GM23338 (cell line): ENCODE data around the gene IL17C. TPM values are rescaled to one million over a fixed set of nuclear protein-coding genes. Genes with fewer than 3 reads are reported as not detected.
A peak's percentile ranks its signal among the peaks of the same experiment; 100 is the strongest.

ENCODE experiments used
- ATAC-seq: fragments of 200-7000 bp; cut with Tn5 transposase; 3 replicates; pipeline ENCODE4 v1.9.1; 2020
- DNase-seq: peaks from one replicate; pipeline ENCODE4 v3.0.0-alpha.2; 2015; ENCODE audit warnings: low spot score
- H2AFZ ChIP-seq: fragments of 200-600 bp; sonication (generic); 2 replicates; pipeline ENCODE4 v1.8.0; 2016; ENCODE audit warnings: antibody characterized with exemption, mild to moderate bottlenecking, moderate library complexity
- H3F3A ChIP-seq: fragments of 200-600 bp; sonication (generic); replicated peaks from 2 replicates; pipeline ENCODE4 v1.8.0; 2017; ENCODE audit warnings: antibody characterized with exemption, mixed run types, low read depth
- H3K27ac ChIP-seq: fragments of 200-600 bp; sonication (generic); 2 replicates; pipeline ENCODE4 v1.6.1; 2016; ENCODE audit warnings: low read depth
- H3K27me3 ChIP-seq: fragments of 200-600 bp; sonication (generic); 2 replicates; pipeline ENCODE4 v1.8.0; 2016; ENCODE audit warnings: mild to moderate bottlenecking, mixed run types, moderate library complexity; ENCODE audit not compliant: insufficient read depth
- H3K36me3 ChIP-seq: fragments of 200-600 bp; sonication (generic); 2 replicates; pipeline ENCODE4 v1.8.0; 2016; ENCODE audit warnings: mild to moderate bottlenecking; ENCODE audit not compliant: insufficient read depth
- H3K4me1 ChIP-seq: fragments of 200-600 bp; sonication (generic); 2 replicates; pipeline ENCODE4 v1.8.0; 2016; ENCODE audit warnings: mild to moderate bottlenecking, moderate library complexity; ENCODE audit not compliant: insufficient read depth
- H3K4me2 ChIP-seq: fragments of 200-600 bp; sonication (generic); 2 replicates; pipeline ENCODE4 v1.7.1; 2017; ENCODE audit warnings: mixed run types
- H3K4me3 ChIP-seq: fragments of 200-600 bp; sonication (generic); 2 replicates; pipeline ENCODE4 v1.6.1; 2016; ENCODE audit warnings: mixed run types
- H3K79me2 ChIP-seq: fragments of 200-600 bp; sonication (generic); replicated peaks from 2 replicates; pipeline ENCODE4 v1.8.0; 2017; ENCODE audit warnings: mild to moderate bottlenecking; ENCODE audit not compliant: insufficient read depth
- H3K9me2 ChIP-seq: fragments of 200-600 bp; sonication (generic); 2 replicates; pipeline ENCODE4 v1.8.0; 2017; ENCODE audit not compliant: insufficient read depth
- H4K20me1 ChIP-seq: fragments of 200-600 bp; sonication (generic); replicated peaks from 2 replicates; pipeline ENCODE4 v1.8.0; 2017; ENCODE audit warnings: mild to moderate bottlenecking; ENCODE audit not compliant: insufficient read depth
- H3K27ac Mint-ChIP-seq: 2 replicates; pipeline ENCODE4 v1.8.0; 2020; ENCODE audit warnings: inconsistent platforms, mild to moderate bottlenecking, moderate library complexity, mixed read lengths
- H3K27me3 Mint-ChIP-seq: 3 replicates; pipeline ENCODE4 v1.8.0; 2022; ENCODE audit warnings: low read depth, mild to moderate bottlenecking, moderate library complexity, mixed read lengths, inconsistent platforms; ENCODE audit not compliant: insufficient read depth, poor library complexity
- H3K36me3 Mint-ChIP-seq: 3 replicates; pipeline ENCODE4 v1.8.0; 2021; ENCODE audit warnings: low read depth, mild to moderate bottlenecking, inconsistent platforms, moderate library complexity, mixed read lengths
- H3K4me1 Mint-ChIP-seq: 3 replicates; pipeline ENCODE4 v1.8.0; 2020; ENCODE audit warnings: mild to moderate bottlenecking, inconsistent platforms, mixed read lengths
- H3K4me3 Mint-ChIP-seq: 3 replicates; pipeline ENCODE4 v1.8.0; 2021; ENCODE audit warnings: moderate library complexity, mild to moderate bottlenecking, inconsistent platforms, mixed read lengths
- H3K9me3 Mint-ChIP-seq: 3 replicates; pipeline ENCODE4 v1.8.0; 2020; ENCODE audit warnings: moderate library complexity, mild to moderate bottlenecking, inconsistent platforms, mixed read lengths
- CREB1 ChIP-seq: fragments of 250-450 bp; sonication (Bioruptor Pico); IDR thresholded peaks from 2 replicates; pipeline ENCODE4 v1.5.0; 2020; ENCODE audit warnings: low read depth, mild to moderate bottlenecking, moderate library complexity
- EZH2 ChIP-seq: fragments of 200-600 bp; sonication (generic); IDR thresholded peaks from one replicate; pipeline ENCODE4 v1.8.0; 2017; ENCODE audit warnings: antibody characterized with exemption, mild to moderate bottlenecking, low read depth; ENCODE audit not compliant: unreplicated experiment
- EZH2phosphoT487 ChIP-seq: fragments of 200-600 bp; sonication (generic); IDR thresholded peaks from one replicate; pipeline ENCODE4 v1.8.1; 2018; ENCODE audit warnings: antibody characterized with exemption; ENCODE audit not compliant: unreplicated experiment
- JUNB ChIP-seq: IDR thresholded peaks from one replicate; pipeline ENCODE4 v1.6.1; 2016; ENCODE audit warnings: antibody characterized with exemption; ENCODE audit not compliant: unreplicated experiment
- NANOG ChIP-seq: IDR thresholded peaks from 2 replicates; pipeline ENCODE4 v1.6.1; 2016; ENCODE audit warnings: antibody characterized with exemption, borderline replicate concordance
- POLR2AphosphoS5 ChIP-seq: IDR thresholded peaks from 2 replicates; pipeline ENCODE4 v1.6.1; 2016; ENCODE audit warnings: antibody characterized with exemption, low read depth
- STAT1 ChIP-seq: IDR thresholded peaks from one replicate; pipeline ENCODE4 v1.6.1; 2016; ENCODE audit warnings: antibody characterized with exemption; ENCODE audit not compliant: unreplicated experiment
- ZNF114 ChIP-seq: fragments of 250-450 bp; sonication (Bioruptor Pico); IDR thresholded peaks from 2 replicates; pipeline ENCODE4 v1.5.0; 2020; ENCODE audit warnings: mild to moderate bottlenecking, moderate library complexity
- ZNF331 ChIP-seq: fragments of 250-450 bp; sonication (Bioruptor Pico); IDR thresholded peaks from 2 replicates; pipeline ENCODE4 v1.5.0; 2020; ENCODE audit warnings: low read depth, mild to moderate bottlenecking, moderate library complexity
- polyA plus RNA-seq: library from polyadenylated mRNA; unstranded; fragments of >200 nt; fragmentation: Nextera tagmentation; extraction: Ambion mirVana; gene quantifications from 2 replicates; pipeline ENCODE4 v1.2.1, GENCODE V29; 2016
- total RNA-seq: library from RNA; depleted of rRNA; stranded (reverse); fragments of >200 nt; shearing (Covaris generic); gene quantifications from 2 replicates; pipeline ENCODE4 v1.2.3, GENCODE V29; 2014
- TF ChIP-seq, protein P1 (sequence below), 2 experiments: fragments of 200-600 bp in 1 of 2; sonication (generic) in 1 of 2; conservative IDR thresholded peaks; 2 replicates each; pipeline versions ENCODE4 v1.5.1 to v1.6.1; 2016 to 2017; ENCODE audit warnings: antibody characterized with exemption in 2 of 2, low read depth in 2 of 2, mild to moderate bottlenecking in 2 of 2, moderate library complexity in 1 of 2
- TF ChIP-seq, protein P2 (sequence below): IDR thresholded peaks from 2 replicates; pipeline ENCODE4 v1.6.1; 2016; ENCODE audit warnings: antibody characterized with exemption
- TF ChIP-seq, protein P3 (sequence below): fragments of 250-450 bp; sonication (Bioruptor Pico); IDR thresholded peaks from 2 replicates; pipeline ENCODE4 v1.5.0; 2020; ENCODE audit warnings: mild to moderate bottlenecking, moderate library complexity
- TF ChIP-seq, protein P4 (sequence below): IDR thresholded peaks from one replicate; pipeline ENCODE4 v1.6.1; 2018; ENCODE audit warnings: antibody characterized with exemption; ENCODE audit not compliant: unreplicated experiment

Gene IL17C
- total and polyA plus RNA-seq, 2 experiments from 2014 or later: 2.7 to 3.9 TPM

DNA sequence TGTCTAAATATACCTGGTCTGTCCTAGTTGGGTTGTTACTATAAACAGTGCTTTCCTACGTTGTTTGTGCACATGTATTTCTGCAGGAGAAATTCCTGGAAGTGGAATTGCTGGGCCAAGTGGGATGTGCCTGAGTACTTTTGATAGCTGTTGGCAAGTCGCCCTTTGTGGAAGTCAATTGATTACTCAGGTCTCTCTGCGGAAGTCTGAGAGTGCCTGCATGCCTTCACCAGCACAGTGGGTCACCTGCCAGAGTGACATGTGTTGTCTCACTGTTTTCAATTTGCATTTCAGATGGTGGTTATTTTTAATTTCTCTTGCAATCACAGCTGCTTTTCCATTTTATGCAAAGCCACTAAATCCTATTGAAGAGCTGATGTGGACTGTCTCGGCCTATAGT is 26.8 kb downstream of the IL17C start:
- no peak overlapping the region for H3K4me2 ChIP-seq
- H3K27me3 ChIP-seq: no peaks in the 10 kb centered on the region
- peaks cover 17% of the 10 kb centered on the region for H4K20me1 ChIP-seq
- H2AFZ ChIP-seq: no peak overlapping the region
- H3K36me3 ChIP-seq: no peaks in the 10 kb centered on the region
- H3K4me1 ChIP-seq: peaks cover 18% of the 10 kb centered on the region
- H3K9me2 ChIP-seq: no peaks in the 10 kb centered on the region
- DNase-seq: no peak
- Mint-ChIP-seq H3K27ac (no peak overlapping the region), H3K4me3 (peak overlapping the region; percentile 42), H3K36me3 (peaks cover 20% of the 10 kb centered on the region), H3K27me3 (peaks cover 22% of the 10 kb centered on the region), H3K9me3 (peaks cover 14% of the 10 kb centered on the region), H3K4me1 (peaks cover 14% of the 10 kb centered on the region; the same call in 2 of the 3 replicates)
- no peak for ATAC-seq
- H3K79me2 ChIP-seq: peaks cover 44% of the 10 kb centered on the region
- H3K4me3 ChIP-seq: no peak overlapping the region
- 0 out of 2 replicates have a peak, but pooled peaks cover 10% of the 10 kb centered on the region for H3F3A ChIP-seq
- TF ChIP-seq CREB1 (CRISPR knock-in tag): no peak
- TF ChIP-seq JUNB: no peak
- TF ChIP-seq EZH2phosphoT487: no peak
- TF ChIP-seq, protein P1, sequence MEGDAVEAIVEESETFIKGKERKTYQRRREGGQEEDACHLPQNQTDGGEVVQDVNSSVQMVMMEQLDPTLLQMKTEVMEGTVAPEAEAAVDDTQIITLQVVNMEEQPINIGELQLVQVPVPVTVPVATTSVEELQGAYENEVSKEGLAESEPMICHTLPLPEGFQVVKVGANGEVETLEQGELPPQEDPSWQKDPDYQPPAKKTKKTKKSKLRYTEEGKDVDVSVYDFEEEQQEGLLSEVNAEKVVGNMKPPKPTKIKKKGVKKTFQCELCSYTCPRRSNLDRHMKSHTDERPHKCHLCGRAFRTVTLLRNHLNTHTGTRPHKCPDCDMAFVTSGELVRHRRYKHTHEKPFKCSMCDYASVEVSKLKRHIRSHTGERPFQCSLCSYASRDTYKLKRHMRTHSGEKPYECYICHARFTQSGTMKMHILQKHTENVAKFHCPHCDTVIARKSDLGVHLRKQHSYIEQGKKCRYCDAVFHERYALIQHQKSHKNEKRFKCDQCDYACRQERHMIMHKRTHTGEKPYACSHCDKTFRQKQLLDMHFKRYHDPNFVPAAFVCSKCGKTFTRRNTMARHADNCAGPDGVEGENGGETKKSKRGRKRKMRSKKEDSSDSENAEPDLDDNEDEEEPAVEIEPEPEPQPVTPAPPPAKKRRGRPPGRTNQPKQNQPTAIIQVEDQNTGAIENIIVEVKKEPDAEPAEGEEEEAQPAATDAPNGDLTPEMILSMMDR (conservative IDR thresholded peaks at IDR 0.05; ENCODE audit: low read depth in 2 of 2): no peak
- TF ChIP-seq, protein P2, sequence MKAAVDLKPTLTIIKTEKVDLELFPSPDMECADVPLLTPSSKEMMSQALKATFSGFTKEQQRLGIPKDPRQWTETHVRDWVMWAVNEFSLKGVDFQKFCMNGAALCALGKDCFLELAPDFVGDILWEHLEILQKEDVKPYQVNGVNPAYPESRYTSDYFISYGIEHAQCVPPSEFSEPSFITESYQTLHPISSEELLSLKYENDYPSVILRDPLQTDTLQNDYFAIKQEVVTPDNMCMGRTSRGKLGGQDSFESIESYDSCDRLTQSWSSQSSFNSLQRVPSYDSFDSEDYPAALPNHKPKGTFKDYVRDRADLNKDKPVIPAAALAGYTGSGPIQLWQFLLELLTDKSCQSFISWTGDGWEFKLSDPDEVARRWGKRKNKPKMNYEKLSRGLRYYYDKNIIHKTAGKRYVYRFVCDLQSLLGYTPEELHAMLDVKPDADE: no peak
- TF ChIP-seq EZH2: no peak
- no peak for TF ChIP-seq STAT1
- TF ChIP-seq, protein P3, sequence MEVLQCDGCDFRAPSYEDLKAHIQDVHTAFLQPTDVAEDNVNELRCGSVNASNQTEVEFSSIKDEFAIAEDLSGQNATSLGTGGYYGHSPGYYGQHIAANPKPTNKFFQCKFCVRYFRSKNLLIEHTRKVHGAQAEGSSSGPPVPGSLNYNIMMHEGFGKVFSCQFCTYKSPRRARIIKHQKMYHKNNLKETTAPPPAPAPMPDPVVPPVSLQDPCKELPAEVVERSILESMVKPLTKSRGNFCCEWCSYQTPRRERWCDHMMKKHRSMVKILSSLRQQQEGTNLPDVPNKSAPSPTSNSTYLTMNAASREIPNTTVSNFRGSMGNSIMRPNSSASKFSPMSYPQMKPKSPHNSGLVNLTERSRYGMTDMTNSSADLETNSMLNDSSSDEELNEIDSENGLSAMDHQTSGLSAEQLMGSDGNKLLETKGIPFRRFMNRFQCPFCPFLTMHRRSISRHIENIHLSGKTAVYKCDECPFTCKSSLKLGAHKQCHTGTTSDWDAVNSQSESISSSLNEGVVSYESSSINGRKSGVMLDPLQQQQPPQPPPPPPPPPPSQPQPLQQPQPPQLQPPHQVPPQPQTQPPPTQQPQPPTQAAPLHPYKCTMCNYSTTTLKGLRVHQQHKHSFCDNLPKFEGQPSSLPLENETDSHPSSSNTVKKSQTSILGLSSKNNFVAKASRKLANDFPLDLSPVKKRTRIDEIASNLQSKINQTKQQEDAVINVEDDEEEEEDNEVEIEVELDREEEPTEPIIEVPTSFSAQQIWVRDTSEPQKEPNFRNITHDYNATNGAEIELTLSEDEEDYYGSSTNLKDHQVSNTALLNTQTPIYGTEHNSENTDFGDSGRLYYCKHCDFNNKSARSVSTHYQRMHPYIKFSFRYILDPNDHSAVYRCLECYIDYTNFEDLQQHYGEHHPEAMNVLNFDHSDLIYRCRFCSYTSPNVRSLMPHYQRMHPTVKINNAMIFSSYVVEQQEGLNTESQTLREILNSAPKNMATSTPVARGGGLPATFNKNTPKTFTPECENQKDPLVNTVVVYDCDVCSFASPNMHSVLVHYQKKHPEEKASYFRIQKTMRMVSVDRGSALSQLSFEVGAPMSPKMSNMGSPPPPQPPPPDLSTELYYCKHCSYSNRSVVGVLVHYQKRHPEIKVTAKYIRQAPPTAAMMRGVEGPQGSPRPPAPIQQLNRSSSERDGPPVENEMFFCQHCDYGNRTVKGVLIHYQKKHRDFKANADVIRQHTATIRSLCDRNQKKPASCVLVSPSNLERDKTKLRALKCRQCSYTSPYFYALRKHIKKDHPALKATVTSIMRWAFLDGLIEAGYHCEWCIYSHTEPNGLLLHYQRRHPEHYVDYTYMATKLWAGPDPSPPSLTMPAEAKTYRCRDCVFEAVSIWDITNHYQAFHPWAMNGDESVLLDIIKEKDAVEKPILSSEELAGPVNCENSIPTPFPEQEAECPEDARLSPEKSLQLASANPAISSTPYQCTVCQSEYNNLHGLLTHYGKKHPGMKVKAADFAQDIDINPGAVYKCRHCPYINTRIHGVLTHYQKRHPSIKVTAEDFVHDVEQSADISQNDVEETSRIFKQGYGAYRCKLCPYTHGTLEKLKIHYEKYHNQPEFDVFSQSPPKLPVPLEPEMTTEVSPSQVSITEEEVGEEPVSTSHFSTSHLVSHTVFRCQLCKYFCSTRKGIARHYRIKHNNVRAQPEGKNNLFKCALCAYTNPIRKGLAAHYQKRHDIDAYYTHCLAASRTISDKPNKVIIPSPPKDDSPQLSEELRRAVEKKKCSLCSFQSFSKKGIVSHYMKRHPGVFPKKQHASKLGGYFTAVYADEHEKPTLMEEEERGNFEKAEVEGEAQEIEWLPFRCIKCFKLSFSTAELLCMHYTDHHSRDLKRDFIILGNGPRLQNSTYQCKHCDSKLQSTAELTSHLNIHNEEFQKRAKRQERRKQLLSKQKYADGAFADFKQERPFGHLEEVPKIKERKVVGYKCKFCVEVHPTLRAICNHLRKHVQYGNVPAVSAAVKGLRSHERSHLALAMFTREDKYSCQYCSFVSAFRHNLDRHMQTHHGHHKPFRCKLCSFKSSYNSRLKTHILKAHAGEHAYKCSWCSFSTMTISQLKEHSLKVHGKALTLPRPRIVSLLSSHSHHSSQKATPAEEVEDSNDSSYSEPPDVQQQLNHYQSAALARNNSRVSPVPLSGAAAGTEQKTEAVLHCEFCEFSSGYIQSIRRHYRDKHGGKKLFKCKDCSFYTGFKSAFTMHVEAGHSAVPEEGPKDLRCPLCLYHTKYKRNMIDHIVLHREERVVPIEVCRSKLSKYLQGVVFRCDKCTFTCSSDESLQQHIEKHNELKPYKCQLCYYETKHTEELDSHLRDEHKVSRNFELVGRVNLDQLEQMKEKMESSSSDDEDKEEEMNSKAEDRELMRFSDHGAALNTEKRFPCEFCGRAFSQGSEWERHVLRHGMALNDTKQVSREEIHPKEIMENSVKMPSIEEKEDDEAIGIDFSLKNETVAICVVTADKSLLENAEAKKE (CRISPR knock-in tag): no peak
- TF ChIP-seq NANOG: no peak
- no peak for TF ChIP-seq ZNF331 (CRISPR knock-in tag)
- no peak for TF ChIP-seq POLR2AphosphoS5
- TF ChIP-seq, protein P4, sequence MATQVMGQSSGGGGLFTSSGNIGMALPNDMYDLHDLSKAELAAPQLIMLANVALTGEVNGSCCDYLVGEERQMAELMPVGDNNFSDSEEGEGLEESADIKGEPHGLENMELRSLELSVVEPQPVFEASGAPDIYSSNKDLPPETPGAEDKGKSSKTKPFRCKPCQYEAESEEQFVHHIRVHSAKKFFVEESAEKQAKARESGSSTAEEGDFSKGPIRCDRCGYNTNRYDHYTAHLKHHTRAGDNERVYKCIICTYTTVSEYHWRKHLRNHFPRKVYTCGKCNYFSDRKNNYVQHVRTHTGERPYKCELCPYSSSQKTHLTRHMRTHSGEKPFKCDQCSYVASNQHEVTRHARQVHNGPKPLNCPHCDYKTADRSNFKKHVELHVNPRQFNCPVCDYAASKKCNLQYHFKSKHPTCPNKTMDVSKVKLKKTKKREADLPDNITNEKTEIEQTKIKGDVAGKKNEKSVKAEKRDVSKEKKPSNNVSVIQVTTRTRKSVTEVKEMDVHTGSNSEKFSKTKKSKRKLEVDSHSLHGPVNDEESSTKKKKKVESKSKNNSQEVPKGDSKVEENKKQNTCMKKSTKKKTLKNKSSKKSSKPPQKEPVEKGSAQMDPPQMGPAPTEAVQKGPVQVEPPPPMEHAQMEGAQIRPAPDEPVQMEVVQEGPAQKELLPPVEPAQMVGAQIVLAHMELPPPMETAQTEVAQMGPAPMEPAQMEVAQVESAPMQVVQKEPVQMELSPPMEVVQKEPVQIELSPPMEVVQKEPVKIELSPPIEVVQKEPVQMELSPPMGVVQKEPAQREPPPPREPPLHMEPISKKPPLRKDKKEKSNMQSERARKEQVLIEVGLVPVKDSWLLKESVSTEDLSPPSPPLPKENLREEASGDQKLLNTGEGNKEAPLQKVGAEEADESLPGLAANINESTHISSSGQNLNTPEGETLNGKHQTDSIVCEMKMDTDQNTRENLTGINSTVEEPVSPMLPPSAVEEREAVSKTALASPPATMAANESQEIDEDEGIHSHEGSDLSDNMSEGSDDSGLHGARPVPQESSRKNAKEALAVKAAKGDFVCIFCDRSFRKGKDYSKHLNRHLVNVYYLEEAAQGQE: no peak
- TF ChIP-seq ZNF114 (CRISPR knock-in tag): no peak
- H3K27ac ChIP-seq: 0 out of 2 replicates have a peak overlapping the region, but pooled peaks have one; percentile 39
